IPS-NIHi11 (cell line): ENCODE data around the gene FER1L5.

Source experiments
- DNase-seq: peaks from one replicate; pipeline ENCODE4 v3.0.0; 2012; ENCODE audit warnings: mixed read lengths, low spot score

Gene FER1L5

DNA sequence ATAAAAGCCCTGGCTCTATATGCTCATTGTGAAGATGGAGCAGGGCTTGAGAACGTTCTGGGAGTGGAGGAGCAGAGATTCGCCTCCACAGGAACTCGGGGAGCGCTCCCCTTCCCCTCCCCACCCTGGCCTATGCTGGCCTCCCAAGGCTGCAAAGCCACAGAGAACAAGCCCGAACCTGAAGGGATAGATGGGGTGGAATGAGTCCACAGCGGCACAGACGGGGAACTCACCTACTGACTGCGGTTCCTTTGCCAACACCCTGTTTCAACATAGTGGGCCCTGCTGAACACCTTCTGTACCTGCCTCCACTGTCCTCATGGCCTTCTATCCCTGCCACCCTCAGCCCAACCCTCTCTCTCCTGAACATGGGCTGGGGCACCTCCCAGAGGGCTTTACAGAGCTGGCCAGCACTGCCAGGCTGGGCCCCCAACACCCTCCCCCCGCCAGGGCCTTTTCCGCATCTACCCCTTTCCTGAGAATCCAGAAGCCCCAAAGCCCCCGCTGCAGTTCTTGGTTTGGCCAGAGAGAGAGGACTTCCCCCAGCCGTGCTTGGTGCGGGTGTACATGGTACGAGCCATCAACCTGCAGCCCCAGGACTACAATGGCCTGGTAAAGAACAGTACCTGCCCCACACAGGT, 55.8 kb downstream of the FER1L5 start:
- no peak for DNase-seq

DNA sequence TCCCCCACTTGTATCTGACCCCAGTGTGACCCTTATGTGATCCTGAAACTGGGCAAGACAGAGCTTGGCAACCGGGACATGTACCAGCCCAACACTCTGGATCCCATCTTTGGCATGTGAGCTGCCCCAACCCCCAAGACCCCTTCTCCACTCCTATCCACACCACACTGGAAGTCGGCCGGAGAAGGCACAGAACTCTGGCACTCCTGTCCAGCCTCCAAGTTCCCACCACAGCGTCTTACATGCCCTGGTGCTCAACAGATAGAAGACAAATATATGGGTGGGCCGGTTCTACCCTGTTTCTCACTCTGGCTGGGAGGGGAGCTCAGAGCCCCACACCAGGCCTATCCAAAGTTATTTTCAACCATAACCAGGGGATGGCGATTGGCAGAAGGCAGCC, 56.5 kb downstream of the FER1L5 start:
- no peak for DNase-seq

DNA sequence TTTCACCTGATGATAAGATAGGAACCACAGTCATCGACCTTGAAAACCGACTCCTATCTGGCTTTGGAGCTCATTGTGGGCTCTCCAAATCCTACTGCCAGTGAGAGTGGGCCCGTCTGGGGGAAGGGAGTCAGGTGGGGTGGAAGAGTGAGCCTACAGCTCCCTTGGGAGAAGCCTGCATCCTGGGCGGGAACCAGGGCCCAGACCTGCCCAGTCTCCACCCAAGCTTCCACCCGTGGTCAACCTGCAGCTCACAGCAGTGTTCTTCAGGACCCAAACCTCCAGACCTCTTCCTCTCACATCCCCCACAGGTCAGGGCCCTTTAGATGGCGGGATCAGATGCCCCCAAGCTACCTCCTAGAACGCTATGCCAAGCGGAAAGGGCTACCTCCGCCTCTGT, 57.1 kb downstream of the FER1L5 start:
- no peak for DNase-seq

DNA sequence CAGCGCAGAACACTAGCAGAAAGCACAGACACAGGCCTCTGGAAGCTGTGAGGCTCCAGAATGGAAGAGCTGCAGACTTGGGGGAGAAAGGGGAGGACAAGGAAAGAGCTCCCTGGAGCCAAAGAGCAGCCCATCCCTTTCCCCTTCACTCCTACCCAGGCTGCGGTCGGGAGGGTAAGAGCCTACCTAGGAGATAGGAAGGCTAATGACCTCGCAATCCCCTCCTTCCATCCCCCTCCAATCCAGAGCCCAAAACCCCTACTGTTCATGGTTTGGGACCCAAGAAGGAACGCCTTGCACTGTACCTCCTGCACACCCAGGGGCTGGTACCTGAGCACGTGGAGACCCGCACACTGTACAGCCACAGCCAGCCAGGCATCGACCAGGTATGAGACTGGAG, 57.5 kb downstream of the FER1L5 start:
- DNase-seq, result no peak

DNA sequence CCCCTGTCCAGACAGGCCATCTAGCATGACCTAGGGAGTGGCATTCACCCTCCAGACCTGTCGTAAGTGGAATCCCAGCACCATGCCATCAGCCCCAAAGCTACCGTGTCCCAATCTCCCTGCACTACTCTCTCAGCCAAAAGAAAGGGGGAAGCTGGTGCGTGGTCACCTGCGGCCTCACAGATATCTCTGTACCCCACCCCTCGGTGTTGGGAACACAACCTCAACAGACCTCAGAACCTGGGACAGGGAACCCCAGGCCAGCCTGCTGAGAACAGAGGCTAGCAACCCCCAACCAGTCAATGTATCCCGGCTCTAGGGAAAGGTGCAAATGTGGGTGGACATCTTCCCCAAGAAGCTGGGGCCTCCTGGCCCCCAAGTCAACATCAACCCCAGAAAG, 59.1 kb downstream of the FER1L5 start:
- no peak for DNase-seq

DNA sequence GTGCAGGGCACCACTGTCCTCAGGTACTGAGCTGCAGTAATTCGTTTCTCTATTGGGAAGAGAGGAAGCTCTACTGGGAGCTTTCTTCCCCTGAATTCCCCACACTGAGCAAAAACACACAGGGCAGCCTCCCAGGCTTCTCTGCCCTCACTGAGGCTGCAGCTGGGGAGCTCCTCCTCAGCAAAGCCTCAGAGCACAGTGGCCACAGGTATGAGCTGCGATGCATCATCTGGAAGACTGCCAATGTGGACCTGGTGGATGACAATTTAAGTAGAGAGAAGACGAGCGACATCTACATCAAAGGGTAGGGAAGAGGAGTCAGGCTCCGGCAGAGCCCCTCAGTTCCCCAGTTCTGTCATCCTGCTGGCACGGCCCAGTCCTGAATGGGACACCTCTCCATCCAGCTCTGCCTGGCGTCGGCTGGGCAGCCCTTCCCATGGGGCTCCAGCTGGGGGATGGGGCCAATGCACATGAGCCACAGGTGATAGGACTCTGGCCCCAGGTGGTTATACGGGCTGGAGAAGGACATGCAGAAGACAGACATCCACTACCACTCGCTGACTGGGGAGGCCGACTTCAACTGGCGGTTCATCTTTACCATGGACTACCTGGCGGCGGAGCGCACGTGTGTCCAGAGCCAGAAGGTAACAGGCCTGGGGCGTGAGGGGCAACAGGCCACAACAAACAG, 59.7 kb downstream of the FER1L5 start:
- DNase-seq, result no peak

DNA sequence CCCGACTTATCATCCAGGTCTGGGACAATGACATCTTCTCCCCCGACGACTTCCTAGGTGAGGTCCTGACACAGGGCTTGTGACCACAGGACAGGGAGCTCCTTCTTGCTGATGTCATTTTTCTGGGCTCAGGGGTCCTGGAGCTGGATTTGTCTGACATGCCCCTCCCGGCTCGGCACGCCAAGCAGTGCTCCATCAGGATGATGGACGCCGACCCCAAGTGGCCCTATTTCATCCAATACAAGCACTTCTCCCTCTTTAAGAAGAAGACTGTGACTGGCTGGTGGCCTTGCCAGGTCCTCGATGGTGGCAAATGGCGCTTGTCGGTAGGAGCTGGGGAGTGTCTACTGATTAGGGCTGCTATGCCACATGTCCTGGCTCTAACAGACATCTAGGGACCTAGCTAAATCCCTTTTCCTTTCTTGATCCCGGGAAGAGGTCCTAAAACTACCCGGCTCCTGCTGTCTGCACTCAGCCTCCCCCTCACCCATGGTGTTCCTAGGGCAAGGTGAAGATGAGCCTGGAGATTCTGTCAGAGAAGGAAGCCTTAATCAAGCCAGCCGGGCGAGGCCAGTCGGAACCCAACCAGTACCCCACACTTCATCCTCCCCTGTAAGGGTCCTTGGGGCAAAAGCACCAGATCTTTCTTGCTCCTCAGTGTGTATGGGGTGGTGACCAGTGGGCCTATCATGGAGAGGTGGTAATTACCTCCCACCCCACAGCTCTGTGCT, 60.6 kb downstream of the FER1L5 start:
- DNase-seq, result no peak

DNA sequence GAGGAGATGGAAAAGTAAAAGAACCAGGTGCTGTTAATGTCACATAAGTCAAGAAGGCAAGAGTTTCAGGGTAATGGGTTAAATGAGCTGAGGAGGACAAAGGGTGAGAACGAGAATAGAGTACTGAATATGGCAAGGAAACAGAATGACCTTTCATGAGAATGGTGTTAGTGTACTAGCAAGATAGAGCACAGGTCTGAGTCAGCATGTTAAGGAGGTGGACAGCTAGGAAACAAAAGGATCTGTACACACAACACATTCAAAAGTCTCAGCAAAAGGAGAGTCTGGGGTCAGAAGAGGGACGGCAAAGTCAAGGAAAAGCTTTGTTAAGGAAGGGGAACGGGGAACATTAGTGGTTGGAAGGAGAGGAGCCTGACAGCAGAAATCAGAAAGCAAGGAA, 68.4 kb downstream of the FER1L5 start:
- DNase-seq, result peak; percentile 1

DNA sequence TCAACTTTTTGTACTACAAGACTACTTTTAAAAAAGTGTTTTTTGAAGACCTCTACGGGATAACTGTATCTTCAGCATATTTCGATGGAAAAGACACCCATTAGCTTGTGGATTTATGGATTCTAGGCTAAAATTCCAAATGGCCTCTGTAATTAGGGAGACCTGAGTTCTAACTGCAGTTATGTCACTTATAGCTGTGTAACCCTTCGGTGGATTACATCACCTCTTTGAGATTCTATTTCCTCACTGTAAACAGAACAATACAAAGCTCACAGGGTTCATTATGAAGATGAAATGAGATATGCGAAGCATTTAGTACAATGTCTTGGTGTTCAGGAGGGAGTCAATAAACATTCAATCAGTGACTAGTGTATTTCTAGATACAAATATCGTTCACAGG, 73.1 kb downstream of the FER1L5 start:
- DNase-seq, result peak; percentile 4

DNA sequence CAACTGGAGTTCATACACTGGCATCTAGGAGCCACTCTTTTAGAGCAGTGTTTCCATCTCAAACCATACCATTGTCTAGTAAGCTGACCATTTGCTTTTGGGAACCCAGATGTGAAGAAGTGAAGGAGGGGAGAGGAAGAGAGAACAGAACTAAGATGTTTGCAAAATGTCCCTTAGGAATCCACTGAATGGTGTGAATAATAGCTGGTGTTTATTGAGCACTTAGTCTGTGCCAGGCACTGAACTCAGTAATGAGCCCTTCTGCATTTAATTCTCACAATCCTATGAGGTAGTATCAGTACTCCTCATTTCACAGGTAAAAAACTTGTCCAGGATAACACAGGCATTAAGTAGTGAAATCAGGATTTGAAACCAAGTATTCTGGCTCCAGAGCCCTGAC, 73.8 kb downstream of the FER1L5 start:
- no peak for DNase-seq

DNA sequence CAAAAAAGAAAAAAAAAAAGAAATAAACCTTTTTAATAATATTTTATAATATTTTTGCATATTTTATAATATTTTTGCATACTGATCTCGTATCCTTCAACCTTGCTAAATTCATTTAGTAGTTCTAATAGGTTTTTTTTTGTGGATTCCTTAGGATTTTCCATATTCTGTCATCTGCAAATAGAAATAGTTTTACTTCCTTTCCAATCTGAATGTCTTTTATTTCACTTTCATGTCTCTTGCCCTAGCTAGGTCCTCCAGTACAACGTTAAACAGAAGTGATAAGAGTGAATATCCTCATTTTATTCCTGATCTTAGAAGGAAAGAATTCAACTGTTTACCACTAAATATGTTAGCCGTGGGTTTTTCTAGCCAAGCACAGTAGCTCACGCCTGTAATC, 83.6 kb downstream of the FER1L5 start:
- no peak for DNase-seq

DNA sequence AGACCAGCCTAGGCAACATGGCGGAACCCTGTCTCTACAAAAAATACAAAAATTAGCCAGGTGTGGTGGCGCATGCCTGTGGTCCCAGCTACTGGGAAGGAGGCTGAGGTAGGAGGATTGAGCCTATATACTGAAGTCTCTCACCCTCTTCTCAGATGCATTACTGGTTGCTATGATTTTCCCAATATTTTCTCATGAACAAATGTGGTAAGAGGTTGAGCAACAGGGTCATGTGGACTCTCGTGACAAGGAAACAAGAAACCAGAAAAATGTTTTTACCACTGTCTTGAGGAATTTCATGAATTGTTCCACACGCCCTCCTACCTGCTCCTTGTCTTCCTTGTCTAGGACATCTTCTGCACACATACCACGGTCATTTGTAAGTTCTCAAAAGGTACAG, 84.9 kb downstream of the FER1L5 start:
- no peak for DNase-seq

DNA sequence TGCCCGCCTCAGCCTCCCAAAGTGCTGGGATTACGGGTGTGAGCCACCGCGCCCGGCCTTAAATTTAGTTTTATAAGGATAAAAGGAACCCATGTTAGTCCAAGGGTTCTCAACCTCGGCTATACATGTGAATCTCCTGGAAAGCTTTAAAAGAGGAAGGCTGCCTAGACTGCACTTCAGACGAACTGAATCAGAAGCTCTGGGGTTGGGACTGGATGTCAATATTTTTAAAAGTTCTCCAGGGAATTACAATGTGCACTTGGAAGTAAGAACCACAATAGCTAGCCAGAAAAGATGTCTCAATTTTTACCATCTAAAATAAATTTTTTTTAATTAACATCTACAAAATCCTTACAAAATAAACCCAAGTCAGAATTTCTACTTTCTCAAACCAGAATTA, 87.2 kb downstream of the FER1L5 start:
- DNase-seq, result no peak

DNA sequence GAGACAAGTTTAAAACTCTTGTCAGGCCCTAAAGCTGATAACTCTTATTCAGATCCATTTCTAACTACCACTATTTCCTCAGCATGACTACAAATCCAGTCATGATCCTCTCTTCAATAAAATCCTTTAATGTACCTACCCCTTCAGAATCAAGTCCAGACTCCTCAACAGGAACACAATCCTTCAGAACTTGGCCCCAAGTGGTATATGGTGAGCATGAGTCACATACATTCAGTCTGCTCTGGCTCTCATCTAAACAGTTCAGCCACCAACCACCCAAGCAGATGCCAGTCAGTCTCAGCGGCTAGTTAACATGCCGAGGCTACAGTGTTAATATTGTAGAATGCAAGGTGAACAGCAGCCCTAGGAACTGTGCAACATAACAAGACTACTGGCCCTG, 87.6 kb downstream of the FER1L5 start:
- DNase-seq, result no peak

DNA sequence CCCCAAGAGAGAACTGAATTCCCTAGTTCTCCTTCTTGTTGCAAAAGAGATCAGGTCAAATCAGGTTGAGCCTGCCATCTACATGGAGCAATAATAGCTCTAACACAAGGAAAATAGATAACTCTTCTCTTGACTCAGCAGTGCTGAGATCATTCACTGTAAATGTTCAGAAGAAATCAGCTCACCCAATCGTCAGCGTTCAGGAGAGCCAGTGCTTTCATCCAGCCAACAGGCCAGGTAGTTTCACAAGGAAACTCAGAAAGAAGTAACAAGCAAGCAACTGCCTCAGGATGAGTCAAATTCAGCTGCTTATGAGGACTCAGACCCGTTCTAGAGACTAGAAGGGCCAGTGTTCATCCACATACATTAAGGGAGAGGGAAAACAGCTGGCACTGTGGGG, 91.4 kb downstream of the FER1L5 start:
- no peak for DNase-seq

DNA sequence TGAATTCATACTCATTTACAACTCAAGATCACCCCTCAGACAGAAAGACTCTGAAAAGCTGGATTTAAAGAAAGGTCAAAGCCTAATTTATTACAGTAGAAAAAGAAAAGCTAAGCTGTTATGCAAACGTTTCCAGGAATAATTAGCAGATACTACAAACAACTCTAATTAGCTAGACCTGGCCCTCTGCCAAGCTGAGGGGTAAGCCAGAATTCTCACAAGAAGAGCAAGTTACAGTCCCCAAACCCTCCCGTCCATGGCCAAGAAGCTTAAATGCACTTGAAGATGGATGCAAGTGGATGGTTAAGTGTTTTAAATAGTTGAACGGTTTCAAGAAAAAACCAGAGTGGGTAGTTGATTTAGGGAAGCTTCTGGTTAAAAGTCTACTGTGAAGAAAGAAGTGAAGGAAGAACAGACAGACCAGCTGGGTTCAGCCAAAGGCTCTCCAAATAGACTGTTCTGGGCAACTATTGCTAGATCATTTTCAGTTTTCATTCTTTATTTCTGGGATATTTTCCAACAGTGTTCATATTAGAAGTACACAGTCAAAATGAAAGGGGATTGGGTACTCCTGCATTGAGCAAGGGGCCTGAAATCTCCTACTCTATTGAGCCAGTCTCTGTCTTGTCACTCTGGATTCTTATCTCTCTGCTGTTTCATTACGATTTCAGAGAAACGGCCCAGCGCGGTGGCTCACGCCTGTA, 92.5 kb downstream of the FER1L5 start:
- DNase-seq, result no peak

DNA sequence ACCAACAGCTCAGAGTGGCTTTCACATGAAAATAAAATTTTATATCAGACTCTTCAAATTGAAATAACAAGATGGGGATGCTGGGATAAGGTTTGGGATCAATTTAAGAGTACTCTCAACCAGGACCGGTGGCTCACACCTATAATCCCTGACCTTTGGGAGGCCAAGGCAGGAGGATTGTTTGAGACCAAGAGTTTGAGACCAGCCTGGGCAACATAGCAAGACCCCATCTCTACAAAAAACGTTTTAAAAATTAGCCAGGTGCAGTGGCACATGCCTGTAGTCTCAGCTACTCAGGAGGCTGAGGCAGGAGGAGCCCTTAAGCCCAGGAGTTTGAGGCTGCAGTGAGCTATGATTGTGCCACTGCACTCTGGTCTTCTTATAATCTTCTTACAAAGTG, 94.7 kb downstream of the FER1L5 start:
- no peak for DNase-seq

DNA sequence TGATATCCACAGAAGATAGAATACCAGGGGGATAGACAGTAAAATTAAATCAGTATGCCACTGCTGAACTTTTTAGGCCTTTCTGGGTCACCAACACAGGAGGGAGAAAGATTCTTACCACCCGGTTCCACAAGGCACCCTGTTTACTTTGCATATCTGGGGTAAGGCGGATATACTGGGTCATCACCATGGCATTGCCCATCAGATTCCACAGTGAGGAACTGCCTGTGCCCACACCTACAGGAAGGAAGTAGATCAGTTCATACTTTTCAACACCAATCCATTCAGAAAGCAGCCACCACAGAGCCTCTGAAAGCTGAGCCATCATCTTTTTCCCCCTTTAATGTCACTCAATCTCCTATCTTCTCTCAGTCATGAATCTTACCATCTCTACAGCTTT, 95.3 kb downstream of the FER1L5 start:
- no peak for DNase-seq

DNA sequence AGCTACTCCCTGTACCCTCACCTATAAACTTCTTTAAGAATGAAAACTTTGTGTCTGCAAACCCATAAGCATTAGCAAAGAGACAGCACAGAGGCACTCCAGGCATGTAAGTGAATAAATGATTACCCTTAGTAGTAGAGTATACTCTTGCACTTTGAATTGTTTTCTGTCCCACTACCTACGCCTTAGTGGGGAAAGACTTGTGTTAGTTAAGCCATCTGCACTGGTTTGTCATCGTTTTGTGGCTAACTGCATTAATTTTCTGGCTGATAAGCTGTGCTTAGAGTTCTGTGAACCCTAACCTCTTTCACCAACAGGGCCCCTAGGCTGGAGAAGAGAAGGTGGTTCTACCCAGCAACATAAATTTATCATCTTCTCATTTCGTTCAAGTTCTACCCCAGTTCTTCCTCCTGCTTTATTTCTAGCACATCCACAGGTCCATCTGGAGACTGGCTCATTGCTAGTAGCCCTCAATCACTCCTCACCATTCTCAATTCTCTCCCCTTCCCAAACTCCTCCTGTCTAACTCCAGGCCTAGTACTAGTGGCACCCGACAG, 96.6 kb downstream of the FER1L5 start:
- no peak for DNase-seq

DNA sequence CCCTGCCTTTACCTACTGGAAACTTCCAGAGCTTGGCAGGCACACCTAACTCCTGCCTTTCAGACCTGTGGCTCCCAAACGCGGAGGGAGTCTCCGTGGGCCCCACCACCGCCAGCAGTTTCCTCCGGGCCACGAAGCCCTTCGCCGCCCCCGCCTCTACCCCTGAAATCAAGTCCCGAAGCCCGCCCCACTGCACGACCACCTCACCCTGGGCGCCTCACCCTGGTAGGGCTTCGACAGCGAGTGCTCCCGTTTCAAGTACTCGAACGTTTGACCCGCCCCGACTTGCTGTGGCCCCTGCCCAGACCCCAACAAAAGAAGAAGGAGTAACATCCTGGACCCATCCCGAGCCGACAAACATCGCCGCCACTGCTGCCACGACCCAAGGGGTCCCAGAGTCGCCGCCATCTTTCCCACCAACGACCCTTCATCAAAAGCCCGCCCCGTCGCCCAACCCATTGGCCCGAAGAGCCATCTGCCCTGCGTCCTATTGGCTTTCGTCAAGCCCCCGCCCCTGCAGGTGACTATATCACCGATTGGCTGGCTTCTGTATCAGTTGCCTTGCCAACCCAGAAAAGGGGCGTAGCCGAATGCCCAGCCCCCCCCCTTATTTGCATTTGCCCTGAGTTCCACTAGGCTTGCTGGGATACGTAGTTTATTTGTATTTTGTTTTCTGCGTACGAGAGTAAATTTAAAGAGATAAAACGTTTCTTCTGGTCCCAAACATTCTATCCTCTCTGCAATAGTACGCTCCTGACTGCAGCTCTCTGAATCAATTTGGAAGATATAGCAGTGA, 97.3 kb downstream of the FER1L5 start, which contains the start of gene LMAN2L:
Gene LMAN2L (minus strand): TSS at position 432 of the 796 bp plus-strand sequence. CDS start 24 bp downstream, at position 408.
- peak; percentile 98 for DNase-seq

DNA sequence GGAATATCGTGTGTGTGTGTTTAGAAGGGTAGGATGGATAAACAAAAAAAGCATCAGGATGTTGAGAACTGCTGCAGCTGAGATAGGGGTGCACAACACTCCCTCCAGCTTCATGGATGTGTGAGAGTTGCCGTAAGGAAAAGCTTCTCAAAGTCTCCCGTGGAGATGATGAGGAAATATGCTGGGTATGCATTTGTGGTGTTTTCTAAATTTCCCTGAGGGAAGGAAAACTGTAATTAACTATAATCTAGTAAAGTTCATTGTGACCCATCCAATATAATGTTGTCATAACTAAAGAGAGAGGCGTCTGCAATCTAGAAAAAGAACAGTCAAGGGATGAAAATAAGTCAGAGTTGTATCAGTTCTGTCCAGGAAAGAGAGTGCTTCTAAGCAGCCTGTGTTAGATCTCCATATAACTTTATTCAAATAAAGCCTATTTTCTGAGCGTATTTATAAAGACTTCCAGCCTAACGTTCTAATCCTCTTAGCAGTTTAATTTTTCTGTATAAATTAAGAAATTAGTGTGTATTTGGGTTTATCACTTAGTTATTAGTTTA, 104.6 kb downstream of the FER1L5 start:
- DNase-seq, result no peak
